GM19025 (cell line): ENCODE measurements around the gene DPEP3.

Experiments used
- ATAC-seq: cut with Tn5 transposase; IDR thresholded peaks from one replicate; pipeline ENCODE4 v1.9.1; 2021; ENCODE audit warnings: mild to moderate bottlenecking, low read depth, moderate library complexity; ENCODE audit not compliant: unreplicated experiment

Gene DPEP3

GRCh38 chr16:67933805-67934204, 46.5 kb downstream of the DPEP3 start:
- ATAC-seq, result no peak

GRCh38 chr16:67932462-67932840, 47.8 kb downstream of the DPEP3 start:
- ATAC-seq, result no peak

- ATAC-seq, result no peak
Measured at GRCh38 chr16:67931712-67932461, 48.4 kb downstream of the DPEP3 start, which contains the start of gene CTRL. Gene CTRL (minus strand): TSS chr16:67931862. CDS start chr16:67931852, 10 bp downstream.

- no peak for ATAC-seq
Measured at GRCh38 chr16:67930678-67931211, 49.6 kb downstream of the DPEP3 start.

GRCh38 chr16:67930191-67930590, 50.1 kb downstream of the DPEP3 start:
- ATAC-seq, result no peak

GRCh38 chr16:67928561-67929364, 51.5 kb downstream of the DPEP3 start:
- no peak for ATAC-seq

- no peak for ATAC-seq
Measured at GRCh38 chr16:67928147-67928546, 52.2 kb downstream of the DPEP3 start.

GRCh38 chr16:67927131-67927941, 53.0 kb downstream of the DPEP3 start:
- ATAC-seq, result no peak

GRCh38 chr16:67926181-67926750, 54.0 kb downstream of the DPEP3 start:
- ATAC-seq, result no peak
